GM19351 (cell line): ENCODE data around the gene PGM5.

Experiments used
- ATAC-seq: cut with Tn5 transposase; IDR thresholded peaks from one replicate; pipeline ENCODE4 v1.9.1; 2021; ENCODE audit warnings: mild to moderate bottlenecking, moderate library complexity; ENCODE audit not compliant: unreplicated experiment

The PGM5 gene

DNA sequence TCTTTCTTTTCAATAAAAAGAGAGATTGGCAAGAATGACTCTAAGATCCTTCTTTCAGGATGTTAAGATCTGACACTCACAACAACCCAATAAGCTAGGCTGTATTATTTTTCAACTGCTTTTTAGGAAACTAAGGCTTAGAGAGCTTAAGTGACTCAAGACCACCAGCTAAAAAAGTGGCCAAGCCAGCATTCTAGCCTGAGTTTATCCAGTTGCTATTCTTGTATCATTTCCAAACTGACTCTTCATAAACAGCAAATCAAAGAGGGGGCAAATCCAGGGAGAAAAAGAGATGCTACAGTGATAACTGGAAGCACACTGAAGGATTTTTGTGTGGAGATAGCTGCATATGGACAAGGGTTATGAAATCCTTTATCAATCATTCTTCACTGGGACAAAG is 137.1 kb downstream of the PGM5 start:
- no peak for ATAC-seq

DNA sequence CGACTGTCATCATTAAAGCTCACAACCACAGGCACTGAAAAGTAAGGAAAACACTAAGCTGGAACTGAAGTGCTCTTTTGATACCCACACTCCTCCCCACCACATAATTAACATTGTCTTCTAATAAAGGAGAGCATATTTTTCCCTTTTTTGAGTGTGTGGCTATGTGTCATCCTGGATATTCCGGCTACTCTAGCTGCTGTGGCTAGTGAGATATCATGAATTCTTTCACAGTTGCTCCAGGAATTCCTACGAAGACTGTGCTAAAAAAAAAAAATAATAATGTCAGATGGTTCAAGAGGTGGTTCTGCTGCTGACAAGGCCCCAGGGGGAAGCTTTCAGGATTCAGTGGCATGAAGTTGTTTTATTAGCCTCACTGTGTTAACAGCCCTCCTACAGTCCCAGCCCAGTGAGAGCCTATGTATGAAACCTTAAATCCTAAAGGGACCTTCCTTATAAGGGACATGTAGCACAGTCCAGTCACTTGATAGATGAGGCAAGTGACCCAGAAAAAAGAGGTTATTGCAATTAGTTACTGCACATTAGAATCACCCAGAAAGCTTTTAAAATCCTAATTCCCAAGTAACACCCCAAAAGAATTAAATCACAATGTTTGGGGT is 137.7 kb downstream of the PGM5 start:
- ATAC-seq, result no peak

DNA sequence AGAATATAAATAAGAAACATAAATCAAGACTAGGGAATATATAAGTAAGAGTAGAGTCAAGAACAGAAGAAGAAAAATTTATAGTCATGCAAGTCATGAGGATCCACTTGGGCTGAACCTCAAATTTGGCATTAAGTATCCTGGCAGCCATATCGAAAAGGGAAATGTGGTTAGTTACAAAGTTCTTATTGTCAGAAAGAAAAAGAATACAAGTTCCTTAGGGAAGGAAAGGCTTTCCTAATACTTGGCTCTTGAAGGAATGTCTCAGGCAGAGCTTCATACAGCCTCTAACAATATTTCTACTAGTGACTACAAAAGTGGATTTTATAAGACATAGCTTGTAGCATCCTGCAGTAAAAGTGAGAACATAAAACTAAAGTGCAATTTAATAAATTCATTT is 138.8 kb downstream of the PGM5 start:
- ATAC-seq, result no peak

DNA sequence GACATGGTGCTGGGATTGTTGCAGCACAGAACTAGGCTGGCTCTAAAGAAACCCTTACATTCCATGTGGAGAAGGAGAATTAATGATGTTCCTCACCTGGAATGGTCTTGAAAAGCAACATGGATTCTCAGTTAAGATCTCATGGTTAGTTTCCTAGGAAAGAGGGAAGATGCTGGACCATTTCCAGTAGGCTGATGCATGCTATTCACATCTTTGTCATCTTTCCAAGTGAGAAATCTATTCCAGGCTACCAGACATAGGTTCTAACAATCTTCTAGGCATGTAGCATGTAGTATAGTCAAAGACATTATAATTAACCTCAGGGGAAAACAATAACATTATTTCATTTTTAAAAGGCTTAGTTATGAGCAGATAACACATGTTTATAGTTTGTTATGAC is 139.9 kb downstream of the PGM5 start:
- no peak for ATAC-seq

DNA sequence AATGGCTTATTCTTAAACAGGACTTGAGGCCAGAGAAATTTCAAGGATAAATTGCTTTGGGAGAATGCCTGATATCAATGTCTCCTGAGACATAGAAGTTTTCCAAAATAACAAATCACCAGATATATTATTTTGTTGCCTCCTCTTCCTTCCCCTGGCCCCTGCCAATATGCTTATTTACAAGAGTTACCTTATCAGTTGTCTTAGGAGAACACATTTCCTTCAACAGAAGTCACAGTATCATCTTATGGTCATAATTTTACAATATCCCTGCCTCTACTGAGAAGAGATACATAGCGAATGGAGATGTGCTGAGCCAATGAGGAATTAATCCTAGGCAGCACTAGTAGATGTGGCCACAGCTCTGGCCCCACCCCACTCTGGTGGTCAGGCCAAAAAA is 141.2 kb downstream of the PGM5 start:
- ATAC-seq, result no peak

DNA sequence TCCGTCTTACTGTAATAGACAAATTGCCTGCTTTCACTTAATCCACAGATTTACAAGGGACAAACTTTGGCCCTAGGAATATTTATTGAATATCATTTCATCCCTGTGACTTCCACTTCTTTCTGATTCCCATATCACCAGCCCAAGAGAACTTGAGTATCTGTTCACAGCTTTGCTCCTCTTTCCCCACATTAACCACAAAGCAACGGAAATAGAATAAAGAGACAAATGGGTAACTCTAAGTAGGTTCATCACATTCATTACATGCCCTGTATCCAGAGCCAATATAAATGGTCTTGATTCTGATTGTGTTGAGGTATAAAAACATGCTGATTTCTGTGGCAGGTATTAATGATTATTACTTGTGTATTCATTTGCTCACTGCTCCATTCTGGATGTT is 142.4 kb downstream of the PGM5 start:
- ATAC-seq, result no peak

DNA sequence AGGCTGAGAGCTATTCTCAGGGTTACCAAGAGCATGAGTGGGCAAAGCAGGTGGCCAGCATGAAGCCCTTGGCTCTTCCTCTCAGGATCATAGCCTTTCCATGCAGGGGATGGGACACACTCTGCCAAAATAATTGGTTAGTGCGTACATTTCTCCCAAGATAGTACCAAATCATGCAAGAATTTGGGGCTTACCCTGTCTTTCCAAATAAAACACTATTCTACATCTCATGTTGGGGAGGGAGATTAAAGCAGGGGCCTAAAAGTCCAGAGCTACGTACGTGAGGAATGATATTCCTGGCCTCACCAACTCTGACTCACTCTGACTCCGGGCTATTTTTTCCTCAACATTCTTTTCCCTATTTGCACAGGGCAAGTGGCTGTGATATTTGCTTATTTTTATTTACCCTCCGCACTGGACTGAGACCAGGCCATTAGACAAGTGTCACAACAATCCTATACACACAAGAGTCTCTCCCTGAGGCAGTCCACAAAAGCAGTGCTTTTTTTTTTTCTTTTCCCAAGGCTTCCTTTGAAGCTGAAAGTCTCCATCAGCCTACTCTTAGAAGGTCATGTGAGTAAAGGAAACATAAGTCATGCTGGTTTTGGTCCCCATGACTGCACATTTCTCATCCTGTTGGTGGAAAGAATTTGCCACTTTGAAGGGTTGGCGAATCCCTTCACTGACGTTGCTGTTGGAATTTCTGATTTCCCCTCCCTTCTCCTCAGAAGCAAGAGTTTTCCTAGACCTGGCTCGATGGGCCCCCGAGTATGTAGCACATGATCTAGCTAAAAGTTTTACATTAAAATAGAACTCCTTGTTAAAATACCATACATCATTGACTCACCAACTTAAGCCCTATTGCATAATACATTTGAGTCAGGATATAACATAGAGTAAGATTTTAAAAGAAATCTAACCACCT is 144.3 kb downstream of the PGM5 start:
- ATAC-seq, result no peak

DNA sequence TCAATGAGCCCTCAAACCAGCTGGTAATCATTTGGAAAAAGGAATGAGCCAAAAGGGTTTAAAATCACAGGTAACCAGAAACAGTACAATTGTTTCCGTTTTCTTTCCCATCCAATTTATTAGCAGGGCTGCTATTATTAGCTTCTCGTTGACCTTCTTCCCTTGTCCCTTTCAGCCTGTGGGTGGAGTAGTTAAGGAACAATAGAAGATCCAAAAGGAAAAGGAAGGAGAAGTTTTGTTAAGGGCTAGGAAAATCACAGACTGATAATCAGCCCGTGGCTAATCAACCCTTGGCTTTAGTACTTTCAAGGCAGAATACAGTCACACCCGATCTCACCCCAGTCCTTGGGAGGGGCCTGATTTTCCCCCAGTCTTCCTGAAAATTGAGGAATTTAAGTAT is 145.9 kb downstream of the PGM5 start:
- ATAC-seq, result no peak

DNA sequence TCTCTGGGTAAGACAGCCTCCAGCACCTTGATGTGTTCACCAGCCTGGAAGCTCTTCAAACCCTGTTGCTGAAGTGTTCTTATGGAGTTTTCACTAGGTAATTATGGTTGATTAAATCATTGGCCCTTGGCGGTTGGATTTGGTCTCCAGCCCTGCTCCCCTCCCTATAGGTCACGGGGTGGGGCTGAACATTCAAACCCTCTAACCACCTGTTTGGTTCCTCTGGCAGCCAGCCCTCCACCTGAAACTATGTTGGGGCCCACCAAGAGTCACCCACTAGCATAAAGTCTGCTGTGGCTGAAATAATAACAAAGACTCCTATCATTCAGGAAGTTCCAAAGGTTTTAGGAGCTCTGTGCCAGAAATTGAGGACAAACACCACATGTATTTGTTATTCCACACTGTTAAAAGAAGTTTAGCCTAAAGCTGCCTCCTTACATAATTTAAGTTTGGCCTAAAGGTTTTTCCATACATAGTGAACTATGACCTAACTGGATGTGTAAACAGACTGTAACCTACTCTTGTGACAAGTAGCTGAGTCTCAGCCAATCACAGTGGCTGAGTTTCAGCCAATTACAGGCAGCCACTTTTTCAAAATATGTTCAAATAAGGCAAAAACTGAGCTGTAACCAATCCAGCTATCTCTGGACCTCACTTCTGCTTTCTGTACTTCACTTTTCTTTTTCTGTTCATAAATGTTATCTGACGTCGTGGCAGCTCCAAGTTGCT is 149.4 kb downstream of the PGM5 start:
- ATAC-seq, result peak; percentile 80

DNA sequence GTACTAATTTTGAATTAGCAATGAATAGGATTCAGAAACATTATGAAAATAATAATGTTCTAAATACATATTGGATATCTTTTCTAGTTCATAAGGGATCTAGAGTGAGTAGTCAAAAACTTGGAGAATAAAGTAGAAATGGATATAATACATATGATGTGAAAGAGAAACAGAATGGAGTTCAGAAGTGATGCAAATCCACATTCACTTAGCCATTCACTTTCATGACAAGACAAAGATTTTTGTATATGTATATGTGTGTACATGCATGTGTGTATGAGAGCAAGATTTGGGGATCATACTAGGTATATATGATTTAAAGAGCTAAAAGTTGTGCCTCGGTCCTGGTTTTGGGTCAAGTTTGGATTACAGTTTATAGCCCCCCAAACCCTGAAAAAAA is 150.1 kb downstream of the PGM5 start:
- no peak for ATAC-seq

DNA sequence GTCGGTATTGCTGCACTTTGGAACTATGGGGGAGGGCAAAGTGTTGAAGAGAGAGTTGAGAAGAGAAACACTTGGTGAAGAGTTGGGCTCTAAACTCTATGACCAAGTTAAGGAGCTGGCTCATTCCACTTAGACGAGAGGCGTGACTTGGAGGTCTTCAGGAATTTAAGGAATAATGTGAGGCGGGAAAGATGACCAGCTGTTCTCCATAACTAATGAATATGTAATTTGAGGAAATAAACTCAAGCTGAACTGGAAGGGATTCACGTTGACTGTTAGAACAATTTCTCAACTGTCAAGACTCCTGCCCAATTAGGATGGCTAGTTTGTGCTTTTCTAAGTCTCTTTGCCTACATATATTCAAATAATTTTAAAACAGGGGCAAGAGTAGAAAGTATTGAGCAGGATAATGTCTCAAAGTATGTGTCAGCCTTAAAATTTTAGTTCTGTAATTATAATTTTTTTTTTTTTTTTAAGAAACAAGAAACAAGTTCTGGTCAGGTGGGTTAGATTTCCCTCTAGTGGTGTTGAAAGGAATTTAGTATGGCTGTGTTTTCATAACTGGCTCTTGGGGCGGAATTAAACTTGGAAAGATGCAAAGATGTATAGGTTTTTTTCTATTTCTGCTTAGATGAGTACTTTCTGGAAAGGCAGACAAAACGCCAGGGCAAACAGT is 150.9 kb downstream of the PGM5 start:
- no peak for ATAC-seq

DNA sequence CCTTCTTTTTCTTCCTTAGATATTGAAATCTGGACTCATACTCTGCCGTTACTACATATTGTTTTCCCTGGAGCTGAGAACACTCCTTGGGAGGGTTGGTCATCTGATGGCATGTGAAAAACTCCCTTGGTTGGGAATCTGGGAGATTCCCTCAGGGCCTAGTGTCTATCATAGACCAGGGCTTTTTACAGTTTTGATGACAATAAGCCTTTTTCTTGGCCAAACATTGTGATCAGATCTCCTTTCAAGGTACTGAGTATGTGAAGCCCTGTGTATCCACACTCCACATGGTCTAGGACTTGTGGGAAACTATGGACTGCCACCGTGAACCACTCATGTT is 151.4 kb downstream of the PGM5 start:
- no peak for ATAC-seq

DNA sequence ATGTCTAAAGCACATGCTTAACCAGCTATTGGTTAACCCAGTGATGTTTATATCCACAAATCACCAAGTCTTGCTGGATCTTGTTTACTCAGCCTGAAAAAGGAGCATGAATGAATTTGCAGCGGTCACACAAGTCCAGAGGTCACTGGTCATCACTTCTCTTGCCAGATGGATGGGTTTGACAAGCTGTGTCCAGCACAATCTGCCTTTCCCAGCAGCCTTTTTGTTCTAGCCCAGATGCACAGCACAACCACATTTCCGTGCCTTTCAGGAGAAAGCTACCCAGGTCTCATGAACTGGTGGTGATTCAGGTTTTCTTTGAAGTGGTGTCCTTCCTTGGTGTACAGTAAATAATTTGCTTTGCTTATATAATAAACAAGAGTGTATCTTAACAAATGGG is 152.1 kb downstream of the PGM5 start:
- no peak for ATAC-seq

DNA sequence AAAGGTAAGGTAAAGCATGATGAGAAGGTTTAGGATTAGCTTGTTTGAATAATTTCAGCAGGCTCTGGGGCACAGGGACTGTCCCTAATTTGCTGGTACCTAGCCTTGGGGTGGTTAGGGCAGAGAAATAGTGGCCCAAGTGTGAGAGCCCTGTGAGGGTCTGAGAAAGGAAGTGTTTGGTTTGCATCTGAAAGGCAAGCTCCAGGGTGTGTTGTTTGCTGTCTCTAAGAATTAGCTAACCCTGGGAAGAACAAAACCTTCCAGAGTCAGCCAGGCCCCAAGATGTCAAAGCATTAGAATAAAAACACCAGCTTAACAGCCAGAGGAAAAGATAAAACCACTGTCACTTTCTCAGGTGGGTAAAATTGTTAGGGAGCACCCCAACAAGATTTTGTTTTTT is 153.3 kb downstream of the PGM5 start:
- ATAC-seq, result no peak

DNA sequence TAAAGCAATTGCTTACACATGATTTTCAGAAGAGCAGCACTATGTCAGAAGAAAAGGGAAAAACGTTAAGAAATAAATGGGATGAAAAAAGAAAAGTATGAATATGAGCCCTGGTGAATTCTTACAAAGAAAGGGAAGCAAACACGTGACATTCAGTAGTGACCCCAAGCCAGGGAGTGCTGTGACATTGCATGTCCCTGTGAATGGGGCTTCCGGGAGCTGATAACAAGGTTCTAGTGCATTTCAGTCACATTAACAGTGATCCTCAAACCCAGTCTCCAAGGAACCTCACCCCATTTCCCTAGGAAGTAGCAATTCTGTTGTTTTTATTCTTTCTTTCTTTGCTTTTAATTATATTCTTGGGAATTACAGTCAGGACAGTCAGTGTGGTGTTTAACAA is 157.0 kb downstream of the PGM5 start:
- ATAC-seq, result no peak

DNA sequence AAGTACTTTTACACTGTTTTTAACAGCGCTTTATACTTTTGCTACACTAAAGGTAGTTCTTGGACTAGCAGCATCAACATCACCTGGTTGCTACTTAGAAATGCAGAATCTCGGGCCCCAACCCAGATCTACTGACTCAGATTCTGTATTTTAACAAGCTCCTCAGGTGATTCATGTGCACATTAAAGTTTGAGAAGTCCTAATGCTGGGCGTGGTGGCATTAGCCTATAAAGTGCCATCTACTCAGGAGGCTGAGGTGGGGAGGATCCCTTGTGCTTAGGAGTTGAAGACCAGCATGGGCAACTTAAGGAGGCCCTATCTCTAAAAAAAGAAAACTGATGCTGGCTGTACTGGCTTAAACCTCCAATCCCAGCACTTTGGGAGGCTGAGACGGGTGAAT is 157.6 kb downstream of the PGM5 start:
- ATAC-seq, result no peak

DNA sequence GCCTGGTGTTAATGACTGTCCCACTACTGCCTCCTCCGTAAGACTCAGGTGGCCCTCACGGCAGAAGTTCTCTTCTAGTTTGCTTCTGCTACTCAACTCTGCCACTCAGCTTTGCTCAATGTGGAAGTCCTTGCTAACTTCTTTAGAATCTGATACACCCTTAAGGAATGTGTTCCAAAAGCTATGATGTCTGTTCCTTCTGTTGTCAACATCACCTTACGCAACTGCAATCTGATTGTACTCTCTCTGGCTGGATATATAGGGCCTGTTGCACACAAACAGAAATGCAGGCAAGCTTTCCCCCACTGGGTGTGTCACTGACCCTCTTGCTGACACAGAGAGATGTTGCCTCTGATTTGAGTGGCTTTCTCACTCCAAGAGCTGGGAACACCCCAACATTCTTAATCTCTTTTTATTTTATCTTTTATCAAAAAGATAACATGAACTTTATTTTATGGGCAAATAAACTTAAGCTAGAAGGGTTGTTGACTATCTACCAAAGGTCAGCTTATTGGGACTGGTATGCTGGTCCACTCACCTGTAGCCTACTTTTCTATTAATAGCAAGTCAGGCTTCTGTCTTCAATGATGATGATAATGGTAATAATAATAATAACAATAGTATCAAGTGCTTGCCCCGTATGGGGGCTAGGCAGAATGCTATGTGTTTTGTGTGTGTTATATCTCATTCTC is 159.1 kb downstream of the PGM5 start:
- ATAC-seq, result no peak

DNA sequence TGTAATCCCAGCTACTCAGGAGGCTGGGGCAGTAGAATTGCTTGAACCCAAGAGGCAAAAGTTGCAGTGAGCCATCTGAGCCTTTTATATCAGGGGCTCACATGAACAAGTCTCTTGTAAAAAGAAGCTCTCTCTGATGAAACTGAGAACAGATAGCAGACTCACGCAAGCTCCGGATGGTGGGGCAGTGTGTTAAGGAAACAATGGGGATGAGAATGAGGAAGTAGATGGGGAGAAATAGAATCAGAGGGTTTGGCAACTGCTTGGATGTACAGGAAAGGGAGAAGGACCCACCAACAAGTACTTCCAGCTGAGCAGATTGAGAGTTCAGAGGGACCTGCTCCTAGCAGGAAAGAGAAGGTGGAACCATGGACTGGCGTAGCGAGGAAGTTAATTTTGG is 165.7 kb downstream of the PGM5 start:
- ATAC-seq, result no peak

DNA sequence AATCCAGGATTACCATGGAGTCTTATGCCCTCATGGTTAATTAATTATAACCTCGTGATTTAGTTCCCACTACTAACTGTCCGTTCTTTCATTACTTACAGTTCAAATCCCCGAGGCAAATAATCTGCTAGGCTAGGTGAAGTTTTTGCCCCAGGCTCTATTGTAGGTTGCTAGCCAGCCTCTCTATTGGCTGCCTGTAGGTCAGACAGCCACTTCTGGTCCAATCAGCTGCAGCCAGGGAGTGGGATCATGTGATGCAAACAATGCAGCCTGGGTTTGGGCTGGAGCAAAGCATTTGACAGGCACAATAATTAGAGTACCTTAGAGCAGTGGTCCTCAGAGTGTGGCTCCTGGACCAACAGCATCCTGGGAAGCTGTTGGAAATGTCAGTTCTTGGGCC is 166.5 kb downstream of the PGM5 start:
- no peak for ATAC-seq

DNA sequence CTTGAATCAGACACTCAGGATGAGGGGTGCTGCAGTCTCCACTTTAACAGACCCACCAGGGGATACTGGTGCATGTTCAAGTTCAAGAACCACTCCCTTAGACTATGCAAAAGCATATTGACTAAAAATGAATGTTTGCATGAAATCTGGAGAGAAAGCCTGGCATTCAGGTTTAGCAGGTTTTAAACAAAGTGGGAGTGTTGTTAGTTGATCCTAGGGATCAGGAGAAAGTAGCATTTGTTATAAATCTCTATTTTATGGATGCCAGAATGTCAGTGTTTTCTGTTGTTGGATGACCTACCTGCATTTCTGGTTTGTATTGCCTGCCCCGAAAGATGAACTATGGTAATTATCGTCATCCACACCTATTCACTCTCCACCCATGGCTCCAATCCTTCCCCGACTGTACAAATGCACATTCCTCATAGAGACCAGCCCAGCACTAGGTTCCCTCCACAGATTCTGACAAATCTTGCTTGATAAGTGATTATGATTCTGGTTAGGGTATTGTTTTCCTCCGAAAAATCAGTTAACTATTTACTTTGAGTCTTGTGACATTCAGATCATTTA is 167.0 kb downstream of the PGM5 start:
- ATAC-seq, result no peak

DNA sequence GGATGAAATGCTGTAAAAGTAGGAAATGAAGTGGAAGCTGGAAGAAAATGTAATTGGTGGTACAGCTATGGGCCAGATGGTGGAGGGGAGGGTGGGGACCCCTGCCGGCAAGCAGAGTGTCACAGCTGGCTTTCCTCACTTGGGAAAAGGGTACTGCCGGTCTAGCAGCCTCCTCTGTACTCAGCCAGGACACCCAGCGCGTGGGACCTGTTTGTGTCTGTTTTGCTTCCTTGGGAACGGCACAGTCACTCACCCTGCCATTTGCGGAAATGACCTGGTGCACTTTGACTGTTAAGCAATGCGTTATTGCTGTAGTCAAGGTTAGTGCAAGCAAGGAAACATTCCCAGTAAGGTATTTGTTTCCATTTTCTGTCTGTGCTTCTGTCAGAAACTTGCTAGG is 174.2 kb downstream of the PGM5 start:
- ATAC-seq, result no peak
